Muscle of leg (tissue), 11 donors: Measurements from ENCODE around the gene BCAS3. TPM values are rescaled to one million over a fixed set of nuclear protein-coding genes. Genes with fewer than 3 reads are reported as not detected.

Experiments used
- DNase-seq: peaks from one replicate; pipeline ENCODE4 v3.0.0; 2013
- H3K27ac ChIP-seq: one replicate; pipeline ENCODE4 v1.5.1; 2013; ENCODE audit warnings: mild to moderate bottlenecking, low read length, control low read depth
- H3K27me3 ChIP-seq: one replicate; pipeline ENCODE4 v1.6.1; 2013; ENCODE audit warnings: low read length; ENCODE audit not compliant: control insufficient read depth, insufficient read depth
- H3K36me3 ChIP-seq: one replicate; pipeline ENCODE4 v1.6.1; 2013; ENCODE audit warnings: low read length; ENCODE audit not compliant: control insufficient read depth, insufficient read depth
- H3K4me1 ChIP-seq: one replicate; pipeline ENCODE4 v1.6.1; 2013; ENCODE audit warnings: low read length; ENCODE audit not compliant: control insufficient read depth, insufficient read depth
- H3K4me3 ChIP-seq: one replicate; pipeline ENCODE4 v1.5.1; 2013; ENCODE audit warnings: low read length, control low read depth
- H3K9me3 ChIP-seq: replicated peaks from 2 replicates; pipeline ENCODE4 v1.6.1; 2013; ENCODE audit warnings: low read depth, low read length; ENCODE audit not compliant: control insufficient read depth
- WGBS: methylation state at CpG from one replicate; pipeline ENCODE4 v1.1.5; 2013; ENCODE audit warnings: missing lambda C conversion rate; ENCODE audit not compliant: insufficient coverage; 5-methylcytosine and 5-hydroxymethylcytosine counted together
- polyA plus RNA-seq, 8 donors: library from polyadenylated mRNA; unstranded; fragments of 120-200 nt; gene quantifications; one replicate each; pipeline versions ENCODE4 v1.2.1 to v1.2.3, GENCODE V29; 2013; ENCODE audit warnings: inconsistent platforms in 1 of 8, low replicate concordance in 1 of 8; ENCODE audit not compliant: insufficient read length in 8 of 8, insufficient read depth in 1 of 8
- total RNA-seq: library from RNA; stranded (reverse); fragments of 120-200 nt; gene quantifications from one replicate; pipeline ENCODE4 v1.2.4, GENCODE V29; 2013

The BCAS3 gene
- total and polyA plus RNA-seq, 9 donors, result 7.6 to 15.8 (median 9.5) TPM

DNA sequence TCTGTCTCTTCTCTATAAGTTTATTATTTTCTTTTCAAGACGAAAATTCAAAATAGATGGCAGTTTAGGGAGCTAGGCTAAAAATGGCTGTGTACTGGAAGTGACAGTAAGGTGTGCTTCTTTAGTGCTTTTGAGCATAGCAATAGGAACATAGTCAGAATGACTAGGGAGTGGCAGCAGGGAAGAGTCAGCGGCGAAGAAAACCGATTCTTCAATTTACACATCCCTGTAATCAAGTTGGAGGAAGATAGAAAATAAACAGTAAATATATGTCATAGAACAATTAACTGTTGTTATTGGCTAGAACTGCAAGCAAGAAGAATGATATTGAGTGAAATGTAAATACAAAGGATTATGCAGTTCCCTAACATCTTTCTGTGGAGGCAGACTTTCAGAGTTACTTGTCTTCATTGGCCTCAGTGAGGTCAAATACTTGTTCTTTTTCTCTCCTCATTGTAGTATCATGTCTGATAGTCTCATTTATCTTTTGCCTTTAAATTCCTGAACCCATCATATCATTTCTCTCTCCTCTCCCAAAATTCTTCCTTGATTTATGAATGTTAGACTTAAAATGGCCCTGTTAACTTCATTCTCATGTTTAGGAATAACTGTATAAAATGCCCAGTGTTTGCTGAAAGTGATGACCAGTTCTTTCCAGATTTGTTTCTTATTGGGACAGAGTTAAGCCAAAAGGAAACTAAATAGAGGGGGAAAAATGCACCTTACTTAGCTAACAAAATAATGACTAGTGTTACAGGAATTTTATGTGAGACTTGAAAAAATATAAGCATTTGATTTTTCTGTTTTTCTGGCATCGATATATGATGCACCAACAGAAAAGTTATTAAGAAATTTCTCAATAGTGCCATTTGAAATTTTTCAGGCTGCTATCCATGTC, 211.4 kb downstream of the BCAS3 start:
- Histone ChIP-seq H3K4me3 (no peak overlapping the region), H3K9me3 (no peaks in the 10 kb centered on the region), H3K4me1 (no peaks in the 10 kb centered on the region), H3K27ac (no peak overlapping the region), H3K36me3 (no peaks in the 10 kb centered on the region), H3K27me3 (no peaks in the 10 kb centered on the region)
- DNase-seq, result no peak
- WGBS, result no CpG with 5 or more reads among the region's 5 CpGs

DNA sequence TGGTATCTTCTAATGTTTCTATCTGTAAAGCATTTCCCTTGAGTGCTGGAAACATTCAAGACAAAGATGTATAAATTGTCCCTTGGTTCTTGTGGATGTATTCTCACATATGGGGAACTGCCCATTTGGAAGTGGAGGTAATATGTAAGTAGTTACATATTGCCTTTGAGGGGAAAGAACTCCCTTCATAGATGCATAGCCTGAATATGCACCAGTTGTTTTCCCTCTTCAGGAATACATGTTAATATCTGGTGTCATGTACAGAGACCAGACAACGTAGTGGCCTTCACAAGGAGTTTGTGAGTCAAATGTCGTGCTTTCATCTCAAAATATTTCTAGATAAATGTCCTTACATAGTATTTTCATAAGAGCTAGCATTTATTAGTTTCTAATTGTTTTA, 213.5 kb downstream of the BCAS3 start:
- Histone ChIP-seq H3K36me3 (no peaks in the 10 kb centered on the region), H3K9me3 (peaks cover under 1% of the 10 kb centered on the region), H3K27ac (no peak overlapping the region), H3K4me3 (no peak overlapping the region), H3K27me3 (no peaks in the 10 kb centered on the region), H3K4me1 (no peaks in the 10 kb centered on the region)
- no CpG with 5 or more reads among the region's 2 CpGs for WGBS
- no peak for DNase-seq

DNA sequence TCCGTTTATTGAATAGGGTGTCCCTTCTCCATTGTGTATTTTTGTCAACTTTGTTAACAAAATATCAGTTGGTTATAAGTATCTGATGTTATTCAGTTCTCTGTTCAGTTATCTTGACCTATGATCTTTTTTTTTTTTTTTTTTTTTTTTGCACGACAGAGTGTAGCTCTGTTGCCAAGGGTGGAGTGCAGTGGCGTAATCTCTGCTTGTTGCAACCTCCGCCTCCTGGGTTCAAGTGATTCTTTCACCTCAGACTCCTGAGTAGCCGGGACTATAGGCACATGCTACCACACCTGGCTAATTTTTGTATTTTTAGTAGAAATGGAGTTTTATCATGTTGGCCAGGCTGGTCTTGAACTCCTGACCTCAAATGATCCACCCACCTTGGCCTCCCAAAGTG, 215.8 kb downstream of the BCAS3 start:
- WGBS, result 90% methylated on average over 2 of the region's 5 CpGs
- H3K27ac ChIP-seq, result no peak overlapping the region
- DNase-seq, result no peak
- H3K4me1 ChIP-seq, result no peaks in the 10 kb centered on the region
- no peaks in the 10 kb centered on the region for H3K36me3 ChIP-seq
- H3K4me3 ChIP-seq, result no peak overlapping the region
- H3K9me3 ChIP-seq, result peaks cover 4% of the 10 kb centered on the region
- no peaks in the 10 kb centered on the region for H3K27me3 ChIP-seq

DNA sequence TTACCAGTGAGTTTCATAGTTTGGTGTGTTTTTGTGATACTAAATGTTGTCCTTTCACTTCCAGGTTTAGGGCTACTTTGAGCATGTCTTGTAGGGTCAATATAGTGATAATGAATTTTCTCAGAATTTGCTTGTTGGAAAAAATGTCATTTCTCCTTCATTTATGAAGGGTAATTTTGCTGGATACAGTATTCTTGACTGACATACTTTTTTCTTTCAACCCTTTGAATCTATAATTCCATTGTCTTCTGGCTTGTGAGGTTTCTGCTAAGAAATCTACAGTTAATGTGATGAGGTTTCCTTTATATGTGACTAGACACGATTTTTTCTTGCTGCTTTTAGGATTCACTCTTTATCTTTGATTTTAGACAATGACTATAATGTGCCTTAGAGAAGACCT, 219.3 kb downstream of the BCAS3 start:
- Histone ChIP-seq H3K4me3 (no peak overlapping the region), H3K4me1 (no peaks in the 10 kb centered on the region), H3K9me3 (peaks cover 4% of the 10 kb centered on the region), H3K27ac (no peak overlapping the region), H3K36me3 (no peaks in the 10 kb centered on the region), H3K27me3 (no peaks in the 10 kb centered on the region)
- WGBS, result no CpG with 5 or more reads among the region's 1 CpG
- DNase-seq, result no peak

DNA sequence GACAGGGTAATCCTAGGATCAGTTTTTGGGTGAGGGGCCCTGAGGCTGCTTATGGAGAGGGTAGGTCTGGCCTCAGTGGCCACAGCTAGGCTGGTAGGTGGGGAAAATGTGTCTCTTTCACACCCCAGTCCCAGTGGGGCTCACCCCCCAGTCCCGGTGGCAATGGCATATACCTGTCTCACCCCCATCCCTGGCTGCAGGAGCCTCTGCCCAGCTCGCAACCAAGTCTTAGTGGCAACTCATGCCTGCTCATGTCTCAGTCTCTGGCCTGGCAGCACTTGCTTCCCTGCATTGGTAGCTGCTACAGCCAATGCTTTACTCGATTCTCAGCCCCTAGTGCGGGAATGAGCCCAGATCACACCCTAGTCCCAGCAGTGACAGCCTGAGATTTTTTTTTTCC, 221.5 kb downstream of the BCAS3 start:
- WGBS, result 98% methylated on average over 4 of the region's 4 CpGs

DNA sequence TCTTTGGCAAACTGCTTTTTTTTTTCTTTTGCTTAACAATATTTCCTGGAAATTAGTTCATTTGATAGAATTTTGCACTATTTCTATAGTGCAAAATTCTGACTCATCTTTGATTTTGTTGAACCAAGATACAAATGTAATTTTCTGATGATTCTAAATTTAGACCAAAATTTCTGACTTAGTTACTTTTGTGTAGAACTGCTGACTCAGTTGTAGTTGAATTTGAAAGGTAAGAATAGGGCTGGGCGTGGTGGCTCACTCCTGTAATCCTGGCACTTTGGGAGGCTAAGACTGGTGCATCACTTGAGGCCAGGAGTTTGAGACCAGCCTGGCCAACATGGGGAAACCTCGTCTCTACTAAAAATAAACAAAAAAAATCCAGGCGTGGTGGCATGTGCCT, 223.0 kb downstream of the BCAS3 start:
- no peak for DNase-seq
- Histone ChIP-seq H3K27ac (no peak overlapping the region), H3K36me3 (no peaks in the 10 kb centered on the region), H3K4me1 (no peaks in the 10 kb centered on the region), H3K27me3 (no peaks in the 10 kb centered on the region), H3K9me3 (peaks cover 4% of the 10 kb centered on the region), H3K4me3 (no peak overlapping the region)
- WGBS, result 92% methylated on average over 2 of the region's 3 CpGs

More for the DNA sequence above, 221.5 kb downstream of the BCAS3 start:
- Histone ChIP-seq H3K4me3 (no peak overlapping the region), H3K36me3 (no peaks in the 10 kb centered on the region), H3K4me1 (no peaks in the 10 kb centered on the region), H3K27ac (no peak overlapping the region), H3K9me3 (peaks cover 4% of the 10 kb centered on the region), H3K27me3 (no peaks in the 10 kb centered on the region)
- DNase-seq, result no peak

DNA sequence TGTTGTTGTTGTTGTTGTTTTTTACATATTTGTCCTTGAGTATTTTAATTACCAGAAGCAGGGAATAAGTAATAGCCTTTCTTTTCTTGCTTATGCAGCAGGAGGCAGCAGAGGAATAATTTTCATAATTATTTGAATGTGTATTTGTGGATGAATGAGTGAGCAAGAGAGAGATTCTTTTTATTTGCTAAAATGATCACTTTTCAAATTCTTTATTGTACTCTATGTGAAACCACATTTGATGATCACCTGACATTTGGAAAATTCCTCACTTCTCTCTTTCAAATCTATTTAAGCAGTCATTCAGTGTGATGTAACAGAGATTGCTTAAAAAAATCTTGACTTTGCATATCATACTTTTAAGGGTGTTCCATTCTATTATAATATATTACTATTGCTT, 223.6 kb downstream of the BCAS3 start:
- no peak overlapping the region for H3K4me3 ChIP-seq
- H3K9me3 ChIP-seq, result peaks cover 3% of the 10 kb centered on the region
- DNase-seq, result no peak
- no peaks in the 10 kb centered on the region for H3K36me3 ChIP-seq
- H3K4me1 ChIP-seq, result no peaks in the 10 kb centered on the region
- H3K27ac ChIP-seq, result no peak overlapping the region
- no peaks in the 10 kb centered on the region for H3K27me3 ChIP-seq

DNA sequence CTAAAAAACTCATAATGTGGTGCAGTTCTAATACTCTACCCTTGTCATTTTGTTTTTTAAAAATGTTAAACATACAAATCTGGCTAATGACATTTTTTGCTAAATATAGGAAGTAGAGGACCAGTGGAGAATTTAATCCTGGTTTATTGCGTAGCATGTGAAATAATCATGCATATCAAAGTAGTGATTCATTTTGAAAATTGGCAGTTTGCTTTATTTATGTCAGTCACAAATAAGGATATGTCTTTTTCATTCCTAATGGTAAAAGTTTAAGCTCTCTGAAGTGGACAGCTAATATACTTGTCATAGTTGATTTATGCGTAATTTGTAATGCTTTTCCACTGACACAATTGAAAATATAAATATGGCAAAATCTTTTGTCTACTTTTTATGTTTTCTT, 224.2 kb downstream of the BCAS3 start:
- no peaks in the 10 kb centered on the region for H3K4me1 ChIP-seq
- no peak overlapping the region for H3K27ac ChIP-seq
- H3K9me3 ChIP-seq, result peaks cover 2% of the 10 kb centered on the region
- no peaks in the 10 kb centered on the region for H3K27me3 ChIP-seq
- DNase-seq, result no peak
- no peak overlapping the region for H3K4me3 ChIP-seq
- WGBS, result no CpG with 5 or more reads among the region's 2 CpGs
- no peaks in the 10 kb centered on the region for H3K36me3 ChIP-seq

DNA sequence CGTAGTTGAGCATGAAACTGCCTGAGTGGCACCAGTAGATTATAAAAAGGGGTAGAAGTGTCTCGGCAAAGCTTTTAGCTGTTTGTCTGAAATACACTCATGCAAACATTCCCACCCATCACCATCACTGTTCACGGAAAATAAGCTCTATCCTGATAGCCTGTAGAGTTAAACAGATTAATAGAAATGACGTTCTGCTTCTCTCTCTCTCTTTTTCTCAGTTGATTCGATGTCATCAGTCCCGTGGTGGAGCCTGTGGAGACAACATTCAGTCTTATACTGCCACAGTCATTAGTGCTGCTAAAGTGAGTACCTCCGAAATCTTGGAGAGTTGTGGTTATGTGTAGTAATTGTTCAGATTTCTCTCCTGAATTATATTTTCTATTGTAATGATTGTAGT, 224.7 kb downstream of the BCAS3 start:
- Histone ChIP-seq H3K27ac (no peak overlapping the region), H3K4me1 (no peaks in the 10 kb centered on the region), H3K9me3 (no peaks in the 10 kb centered on the region), H3K36me3 (no peaks in the 10 kb centered on the region), H3K4me3 (no peak overlapping the region), H3K27me3 (no peaks in the 10 kb centered on the region)
- WGBS, result no CpG with 5 or more reads among the region's 7 CpGs
- no peak for DNase-seq

DNA sequence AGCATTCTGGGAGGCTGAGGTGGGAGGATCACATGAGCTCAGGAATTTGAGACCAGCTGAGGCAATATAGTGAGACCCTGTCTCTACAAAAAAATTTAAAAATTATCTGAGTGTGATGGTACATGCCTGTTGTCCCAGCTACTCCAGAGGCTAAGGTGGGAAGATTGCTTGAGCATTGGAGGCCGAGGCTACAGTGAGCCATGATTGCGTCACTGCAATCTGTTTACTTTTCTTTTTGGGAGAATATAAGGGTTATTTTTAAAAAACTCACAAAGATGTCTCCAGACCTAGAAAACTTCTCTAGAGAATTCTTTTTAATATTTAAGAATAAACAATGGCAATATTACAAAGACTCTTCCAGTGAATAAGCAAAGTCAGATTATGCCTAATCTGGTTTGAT, 226.9 kb downstream of the BCAS3 start:
- DNase-seq, result no peak
- no CpG with 5 or more reads among the region's 2 CpGs for WGBS
- no peaks in the 10 kb centered on the region for H3K4me1 ChIP-seq

DNA sequence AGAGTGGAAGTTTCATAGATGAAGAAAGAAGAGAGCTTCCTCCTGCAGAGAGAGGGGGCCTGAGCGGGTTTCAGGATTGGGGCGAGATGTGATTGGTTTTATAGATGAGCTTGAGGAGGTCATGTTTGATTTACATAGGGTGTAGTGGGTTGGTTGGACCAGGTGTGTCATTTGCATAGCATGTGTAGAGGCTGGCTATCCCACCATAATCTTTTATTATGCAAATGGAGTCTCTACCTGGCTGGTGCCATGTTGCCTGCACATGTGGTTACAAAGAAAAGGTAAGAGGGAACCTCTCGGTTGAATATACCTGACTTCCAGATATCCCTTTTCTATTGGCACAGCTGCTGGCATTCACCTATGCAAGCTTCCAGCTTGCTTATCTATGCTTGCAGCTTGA, 228.1 kb downstream of the BCAS3 start:
- no peak for DNase-seq
- Histone ChIP-seq H3K27me3 (no peaks in the 10 kb centered on the region), H3K27ac (no peak overlapping the region), H3K36me3 (no peaks in the 10 kb centered on the region), H3K4me3 (no peak overlapping the region), H3K4me1 (no peaks in the 10 kb centered on the region), H3K9me3 (no peaks in the 10 kb centered on the region)
- no CpG with 5 or more reads among the region's 3 CpGs for WGBS

More for the DNA sequence above, 226.9 kb downstream of the BCAS3 start:
- no peaks in the 10 kb centered on the region for H3K36me3 ChIP-seq
- H3K27me3 ChIP-seq, result no peaks in the 10 kb centered on the region
- no peak overlapping the region for H3K4me3 ChIP-seq
- H3K27ac ChIP-seq, result no peak overlapping the region
- H3K9me3 ChIP-seq, result no peaks in the 10 kb centered on the region
